OCI-LY7 (cell line): ENCODE results near the gene ASB7. TPM values are rescaled to one million over a fixed set of nuclear protein-coding genes. Genes with fewer than 3 reads are reported as not detected.

Experiments used
- BruUV-seq: library from RNA; stranded (reverse); fragments of 400-500 nt; replicated peaks from 2 replicates; lab custom pipeline; 2021; lab: Mats Ljungman, UMichigan
- CTCF ChIA-PET: fragments of 300-600 bp; sonication (Branson Sonifier 250); formaldehyde crosslinking; loops from one replicate; lab custom pipeline; 2022; ENCODE audit warnings: antibody characterized with exemption; ENCODE audit not compliant: unreplicated experiment; lab: Charles Lee
- POLR2A ChIA-PET: fragments of 300-600 bp; sonication (Branson Sonifier 250); formaldehyde crosslinking; loops from one replicate; lab custom pipeline; 2022; ENCODE audit warnings: antibody characterized with exemption; lab: Charles Lee
- DNase-seq: peaks from one replicate; pipeline ENCODE4 v3.0.0-alpha.2; 2015; ENCODE audit warnings: low spot score
- H2AFZ ChIP-seq: fragments of 200-600 bp; sonication (generic), shearing (Covaris generic); 2 replicates; pipeline ENCODE4 v1.6.1; 2014; ENCODE audit warnings: mild to moderate bottlenecking, antibody characterized with exemption, low read length, moderate library complexity
- H3K27ac ChIP-seq: fragments of 200-600 bp; sonication (generic); 2 replicates; pipeline ENCODE4 v1.5.1; 2014; ENCODE audit warnings: mixed run types, low read depth, mild to moderate bottlenecking, moderate library complexity, low read length, inconsistent platforms; ENCODE audit not compliant: poor library complexity, severe bottlenecking
- H3K36me3 ChIP-seq: fragments of 200-600 bp; sonication (generic); 2 replicates; pipeline ENCODE4 v1.6.1; 2014; ENCODE audit warnings: mild to moderate bottlenecking, antibody characterized with exemption, low read length, moderate library complexity, mixed read lengths; ENCODE audit not compliant: insufficient read depth
- H3K4me1 ChIP-seq: fragments of 200-600 bp; sonication (generic); 2 replicates; pipeline ENCODE4 v1.5.1; 2014; ENCODE audit warnings: mild to moderate bottlenecking, low read length; ENCODE audit not compliant: insufficient read depth, poor library complexity, severe bottlenecking
- H3K4me2 ChIP-seq: fragments of 200-600 bp; sonication (generic); 2 replicates; pipeline ENCODE4 v1.6.1; 2014; ENCODE audit warnings: mild to moderate bottlenecking, low read length
- H3K4me3 ChIP-seq: fragments of 200-600 bp; sonication (generic); 2 replicates; pipeline ENCODE4 v1.5.1; 2014; ENCODE audit warnings: mild to moderate bottlenecking, low read depth, low read length; ENCODE audit not compliant: poor library complexity, severe bottlenecking
- H3K79me2 ChIP-seq: fragments of 200-600 bp; sonication (generic); 2 replicates; pipeline ENCODE4 v1.6.1; 2016; ENCODE audit warnings: low read depth, mild to moderate bottlenecking, low read length, moderate library complexity, mixed read lengths; ENCODE audit not compliant: insufficient read depth
- H3K9me2 ChIP-seq: fragments of 200-600 bp; sonication (generic); 2 replicates; pipeline ENCODE4 v1.6.1; 2016; ENCODE audit warnings: mild to moderate bottlenecking, low read length, mixed read lengths; ENCODE audit not compliant: insufficient read depth
- H3K9me3 ChIP-seq: fragments of 200-600 bp; sonication (generic); 2 replicates; pipeline ENCODE4 v1.6.1; 2014; ENCODE audit warnings: mild to moderate bottlenecking, mixed run types, low read length, mixed read lengths
- H4K20me1 ChIP-seq: fragments of 200-600 bp; sonication (generic); 2 replicates; pipeline ENCODE4 v1.6.1; 2014; ENCODE audit warnings: mild to moderate bottlenecking, antibody characterized with exemption, low read length, moderate library complexity, mixed read lengths; ENCODE audit not compliant: insufficient read depth
- CTCF ChIP-seq: fragments of 200-600 bp; sonication (generic); conservative IDR thresholded peaks from 2 replicates; pipeline ENCODE4 v1.5.1; 2014; ENCODE audit warnings: mild to moderate bottlenecking, antibody characterized with exemption, low read length, moderate library complexity, mixed read lengths
- EZH2phosphoT487 ChIP-seq: fragments of 200-600 bp; sonication (generic); IDR thresholded peaks from 2 replicates; pipeline ENCODE4 v1.6.1; 2018; ENCODE audit warnings: low read depth, borderline replicate concordance, mild to moderate bottlenecking, mixed run types, antibody characterized with exemption, low read length, moderate library complexity, mixed read lengths
- intact Hi-C: fragments of 100-400 bp; cut with micrococcal nuclease; formaldehyde crosslinking; loops from one replicate; pipeline ENCODE4 v1.10.0; 2022; ENCODE audit not compliant: unreplicated experiment
- total RNA-seq, 2 experiments: library from RNA; depleted of rRNA in 1 of 2; stranded (reverse); fragments of >200 nt in 1 of 2; shearing (Covaris generic) in 1 of 2; gene quantifications; 2 replicates each; pipeline ENCODE4 v1.2.3, GENCODE V29; 2014 to 2022

The ASB7 gene
- total RNA-seq, 2 experiments from 2014 or later: 10.9 to 15.2 TPM

- Histone ChIP-seq H3K9me3 (no peaks in the 10 kb centered on the region), H3K36me3 (no peaks in the 10 kb centered on the region), H3K4me2 (no peak overlapping the region), H3K4me3 (no peak overlapping the region), H4K20me1 (no peaks in the 10 kb centered on the region), H3K79me2 (no peaks in the 10 kb centered on the region), H3K4me1 (no peaks in the 10 kb centered on the region), H3K27ac (no peak overlapping the region), H3K9me2 (no peaks in the 10 kb centered on the region), H2AFZ (no peak overlapping the region)
- intact Hi-C loops: no loop called here
- no peak for TF ChIP-seq EZH2phosphoT487
- no peak for TF ChIP-seq CTCF
- no peak for DNase-seq
- CTCF ChIA-PET: no interaction called here
- POLR2A ChIA-PET: no interaction called here
- BruUV-seq: no TSS peak
Observed at GRCh38 chr15:100686725-100687473, 84.5 kb downstream of the ASB7 start.

GRCh38 chr15:100687582-100688141 lies 85.3 kb downstream of the ASB7 start:
- no peak for DNase-seq
- TF ChIP-seq CTCF (no peak), EZH2phosphoT487 (no peak)
- Histone ChIP-seq H3K4me2 (no peak overlapping the region), H4K20me1 (no peaks in the 10 kb centered on the region), H3K4me1 (no peaks in the 10 kb centered on the region), H3K79me2 (no peaks in the 10 kb centered on the region), H3K9me2 (no peaks in the 10 kb centered on the region), H3K4me3 (no peak overlapping the region), H3K27ac (no peak overlapping the region), H3K36me3 (no peaks in the 10 kb centered on the region), H2AFZ (no peak overlapping the region), H3K9me3 (no peaks in the 10 kb centered on the region)
- POLR2A ChIA-PET: no interaction called here
- BruUV-seq: no TSS peak
- CTCF ChIA-PET: no interaction called here
- intact Hi-C loops: no loop called here

- Histone ChIP-seq H3K4me1 (no peaks in the 10 kb centered on the region), H3K79me2 (no peaks in the 10 kb centered on the region), H3K4me3 (no peak overlapping the region), H3K27ac (no peak overlapping the region), H2AFZ (no peak overlapping the region), H4K20me1 (no peaks in the 10 kb centered on the region), H3K36me3 (no peaks in the 10 kb centered on the region), H3K9me2 (no peaks in the 10 kb centered on the region), H3K9me3 (no peaks in the 10 kb centered on the region), H3K4me2 (no peak overlapping the region)
- TF ChIP-seq EZH2phosphoT487: no peak
- TF ChIP-seq CTCF: no peak
- no TSS peak for BruUV-seq
- ChIA-PET CTCF (no interaction called here), POLR2A (no interaction called here)
- intact Hi-C loops: no loop called here
- no peak for DNase-seq
Observed at GRCh38 chr15:100688549-100689120, 86.2 kb downstream of the ASB7 start.
